Metanephros (tissue), 1 donor: Measurements from ENCODE around the gene USP17L24. TPM values are rescaled to one million over a fixed set of nuclear protein-coding genes. Genes with fewer than 3 reads are reported as not detected.

Source experiments
- total RNA-seq: library from RNA; depleted of rRNA; stranded (reverse); fragments of >200 nt; gene quantifications from one replicate; pipeline ENCODE4 v1.2.3, GENCODE V29; 2014

Gene USP17L24, protein sequence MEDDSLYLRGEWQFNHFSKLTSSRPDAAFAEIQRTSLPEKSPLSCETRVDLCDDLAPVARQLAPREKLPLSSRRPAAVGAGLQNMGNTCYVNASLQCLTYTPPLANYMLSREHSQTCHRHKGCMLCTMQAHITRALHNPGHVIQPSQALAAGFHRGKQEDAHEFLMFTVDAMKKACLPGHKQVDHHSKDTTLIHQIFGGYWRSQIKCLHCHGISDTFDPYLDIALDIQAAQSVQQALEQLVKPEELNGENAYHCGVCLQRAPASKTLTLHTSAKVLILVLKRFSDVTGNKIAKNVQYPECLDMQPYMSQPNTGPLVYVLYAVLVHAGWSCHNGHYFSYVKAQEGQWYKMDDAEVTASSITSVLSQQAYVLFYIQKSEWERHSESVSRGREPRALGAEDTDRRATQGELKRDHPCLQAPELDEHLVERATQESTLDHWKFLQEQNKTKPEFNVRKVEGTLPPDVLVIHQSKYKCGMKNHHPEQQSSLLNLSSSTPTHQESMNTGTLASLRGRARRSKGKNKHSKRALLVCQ
- not detected for total RNA-seq

DNA sequence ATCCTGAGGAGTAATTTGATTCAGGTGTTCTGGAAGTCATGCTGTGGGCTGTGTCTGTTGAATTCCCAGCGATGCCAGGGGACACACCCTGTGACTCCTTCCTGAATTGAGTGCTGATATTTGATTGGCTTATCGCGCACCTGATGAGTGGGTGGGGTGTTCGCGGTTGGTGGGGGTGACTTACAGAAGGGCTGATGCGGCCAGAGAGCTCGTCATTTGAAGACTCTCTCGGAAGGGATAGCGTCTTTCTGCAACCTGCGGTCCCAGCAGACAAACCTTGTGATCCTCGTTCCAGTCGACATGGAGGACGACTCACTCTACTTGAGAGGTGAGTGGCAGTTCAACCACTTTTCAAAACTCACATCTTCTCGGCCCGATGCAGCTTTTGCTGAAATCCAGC is at the start of gene USP17L24:
USP17L24 (plus strand) TSS at position 301 of the 400 bp plus-strand sequence; CDS start at position 301, 0 bp downstream.

DNA sequence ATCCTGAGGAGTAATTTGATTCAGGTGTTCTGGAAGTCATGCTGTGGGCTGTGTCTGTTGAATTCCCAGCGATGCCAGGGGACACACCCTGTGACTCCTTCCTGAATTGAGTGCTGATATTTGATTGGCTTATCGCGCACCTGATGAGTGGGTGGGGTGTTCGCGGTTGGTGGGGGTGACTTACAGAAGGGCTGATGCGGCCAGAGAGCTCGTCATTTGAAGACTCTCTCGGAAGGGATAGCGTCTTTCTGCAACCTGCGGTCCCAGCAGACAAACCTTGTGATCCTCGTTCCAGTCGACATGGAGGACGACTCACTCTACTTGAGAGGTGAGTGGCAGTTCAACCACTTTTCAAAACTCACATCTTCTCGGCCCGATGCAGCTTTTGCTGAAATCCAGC is 4.6 kb downstream of the USP17L24 start, which contains the start of gene USP17L25:
USP17L25 (plus strand) TSS at position 301 of the 400 bp plus-strand sequence; CDS start at position 301, 0 bp downstream.

DNA sequence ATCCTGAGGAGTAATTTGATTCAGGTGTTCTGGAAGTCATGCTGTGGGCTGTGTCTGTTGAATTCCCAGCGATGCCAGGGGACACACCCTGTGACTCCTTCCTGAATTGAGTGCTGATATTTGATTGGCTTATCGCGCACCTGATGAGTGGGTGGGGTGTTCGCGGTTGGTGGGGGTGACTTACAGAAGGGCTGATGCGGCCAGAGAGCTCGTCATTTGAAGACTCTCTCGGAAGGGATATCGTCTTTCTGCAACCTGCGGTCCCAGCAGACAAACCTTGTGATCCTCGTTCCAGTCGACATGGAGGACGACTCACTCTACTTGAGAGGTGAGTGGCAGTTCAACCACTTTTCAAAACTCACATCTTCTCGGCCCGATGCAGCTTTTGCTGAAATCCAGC is 9.4 kb downstream of the USP17L24 start, which contains the start of gene USP17L26:
USP17L26 (plus strand) TSS at position 301 of the 400 bp plus-strand sequence; CDS start at position 301, 0 bp downstream.

DNA sequence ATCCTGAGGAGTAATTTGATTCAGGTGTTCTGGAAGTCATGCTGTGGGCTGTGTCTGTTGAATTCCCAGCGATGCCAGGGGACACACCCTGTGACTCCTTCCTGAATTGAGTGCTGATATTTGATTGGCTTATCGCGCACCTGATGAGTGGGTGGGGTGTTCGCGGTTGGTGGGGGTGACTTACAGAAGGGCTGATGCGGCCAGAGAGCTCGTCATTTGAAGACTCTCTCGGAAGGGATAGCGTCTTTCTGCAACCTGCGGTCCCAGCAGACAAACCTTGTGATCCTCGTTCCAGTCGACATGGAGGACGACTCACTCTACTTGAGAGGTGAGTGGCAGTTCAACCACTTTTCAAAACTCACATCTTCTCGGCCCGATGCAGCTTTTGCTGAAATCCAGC is 14.1 kb downstream of the USP17L24 start, which contains the start of gene USP17L5:
USP17L5 (plus strand) TSS at position 301 of the 400 bp plus-strand sequence; CDS start at position 301, 0 bp downstream.

DNA sequence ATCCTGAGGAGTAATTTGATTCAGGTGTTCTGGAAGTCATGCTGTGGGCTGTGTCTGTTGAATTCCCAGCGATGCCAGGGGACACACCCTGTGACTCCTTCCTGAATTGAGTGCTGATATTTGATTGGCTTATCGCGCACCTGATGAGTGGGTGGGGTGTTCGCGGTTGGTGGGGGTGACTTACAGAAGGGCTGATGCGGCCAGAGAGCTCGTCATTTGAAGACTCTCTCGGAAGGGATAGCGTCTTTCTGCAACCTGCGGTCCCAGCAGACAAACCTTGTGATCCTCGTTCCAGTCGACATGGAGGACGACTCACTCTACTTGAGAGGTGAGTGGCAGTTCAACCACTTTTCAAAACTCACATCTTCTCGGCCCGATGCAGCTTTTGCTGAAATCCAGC is 18.9 kb downstream of the USP17L24 start, which contains the start of gene USP17L27:
USP17L27 (plus strand) TSS at position 301 of the 400 bp plus-strand sequence; CDS start at position 301, 0 bp downstream.

DNA sequence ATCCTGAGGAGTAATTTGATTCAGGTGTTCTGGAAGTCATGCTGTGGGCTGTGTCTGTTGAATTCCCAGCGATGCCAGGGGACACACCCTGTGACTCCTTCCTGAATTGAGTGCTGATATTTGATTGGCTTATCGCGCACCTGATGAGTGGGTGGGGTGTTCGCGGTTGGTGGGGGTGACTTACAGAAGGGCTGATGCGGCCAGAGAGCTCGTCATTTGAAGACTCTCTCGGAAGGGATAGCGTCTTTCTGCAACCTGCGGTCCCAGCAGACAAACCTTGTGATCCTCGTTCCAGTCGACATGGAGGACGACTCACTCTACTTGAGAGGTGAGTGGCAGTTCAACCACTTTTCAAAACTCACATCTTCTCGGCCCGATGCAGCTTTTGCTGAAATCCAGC is 23.6 kb downstream of the USP17L24 start, which contains the start of gene USP17L28:
USP17L28 (plus strand) TSS at position 301 of the 400 bp plus-strand sequence; CDS start at position 301, 0 bp downstream.

DNA sequence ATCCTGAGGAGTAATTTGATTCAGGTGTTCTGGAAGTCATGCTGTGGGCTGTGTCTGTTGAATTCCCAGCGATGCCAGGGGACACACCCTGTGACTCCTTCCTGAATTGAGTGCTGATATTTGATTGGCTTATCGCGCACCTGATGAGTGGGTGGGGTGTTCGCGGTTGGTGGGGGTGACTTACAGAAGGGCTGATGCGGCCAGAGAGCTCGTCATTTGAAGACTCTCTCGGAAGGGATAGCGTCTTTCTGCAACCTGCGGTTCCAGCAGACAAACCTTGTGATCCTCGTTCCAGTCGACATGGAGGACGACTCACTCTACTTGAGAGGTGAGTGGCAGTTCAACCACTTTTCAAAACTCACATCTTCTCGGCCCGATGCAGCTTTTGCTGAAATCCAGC is 28.4 kb downstream of the USP17L24 start, which contains the start of gene USP17L29:
USP17L29 (plus strand) TSS at position 301 of the 400 bp plus-strand sequence; CDS start at position 301, 0 bp downstream.

DNA sequence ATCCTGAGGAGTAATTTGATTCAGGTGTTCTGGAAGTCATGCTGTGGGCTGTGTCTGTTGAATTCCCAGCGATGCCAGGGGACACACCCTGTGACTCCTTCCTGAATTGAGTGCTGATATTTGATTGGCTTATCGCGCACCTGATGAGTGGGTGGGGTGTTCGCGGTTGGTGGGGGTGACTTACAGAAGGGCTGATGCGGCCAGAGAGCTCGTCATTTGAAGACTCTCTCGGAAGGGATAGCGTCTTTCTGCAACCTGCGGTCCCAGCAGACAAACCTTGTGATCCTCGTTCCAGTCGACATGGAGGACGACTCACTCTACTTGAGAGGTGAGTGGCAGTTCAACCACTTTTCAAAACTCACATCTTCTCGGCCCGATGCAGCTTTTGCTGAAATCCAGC is 37.9 kb downstream of the USP17L24 start, which contains the start of gene USP17L30:
USP17L30 (plus strand) TSS at position 301 of the 400 bp plus-strand sequence; CDS start at position 301, 0 bp downstream.

Other genes with a start within 250 kb of the USP17L24 start
- not detected for gene FAM90A26, start 154.8 kb upstream of the USP17L24 start, total RNA-seq
- gene USP17L10, start 114.5 kb upstream of the USP17L24 start, total RNA-seq = not detected
- gene USP17L11, start 109.8 kb upstream of the USP17L24 start, total RNA-seq = not detected
- not detected for gene USP17L12, start 105.0 kb upstream of the USP17L24 start, total RNA-seq
- gene USP17L13, start 100.3 kb upstream of the USP17L24 start, total RNA-seq = not detected
- not detected for gene USP17L15, start 90.8 kb upstream of the USP17L24 start, total RNA-seq
- not detected for gene USP17L17, start 81.3 kb upstream of the USP17L24 start, total RNA-seq
- not detected for gene USP17L18, start 76.5 kb upstream of the USP17L24 start, total RNA-seq
- gene USP17L19, start 71.8 kb upstream of the USP17L24 start, total RNA-seq = not detected
- not detected for gene USP17L20, start 67.0 kb upstream of the USP17L24 start, total RNA-seq
- gene USP17L21, start 62.3 kb upstream of the USP17L24 start, total RNA-seq = not detected
- gene USP17L22, start 57.5 kb upstream of the USP17L24 start, total RNA-seq = not detected
- gene USP17L25, start 4.7 kb downstream of the USP17L24 start, total RNA-seq = not detected
- not detected for gene USP17L26, start 9.5 kb downstream of the USP17L24 start, total RNA-seq
- gene USP17L5, start 14.2 kb downstream of the USP17L24 start, total RNA-seq = not detected
- gene USP17L27, start 19.0 kb downstream of the USP17L24 start, total RNA-seq = not detected
- gene USP17L28, start 23.7 kb downstream of the USP17L24 start, total RNA-seq = not detected
- not detected for gene USP17L29, start 28.5 kb downstream of the USP17L24 start, total RNA-seq
- not detected for gene USP17L30, start 38.0 kb downstream of the USP17L24 start, total RNA-seq
- gene DEFB131A, start 119.2 kb downstream of the USP17L24 start, total RNA-seq = not detected